Occipital lobe (tissue), 2 donors: ENCODE results near the gene ZPR1. TPM values are rescaled to one million over a fixed set of nuclear protein-coding genes. Genes with fewer than 3 reads are reported as not detected.
"Not testable (repeated sequence)": the region's sequence is repeated elsewhere in the genome, so short reads cannot be mapped to it uniquely, and the experiment has no call there.

ENCODE experiments used
- DNase-seq: peaks from one replicate; lab custom pipeline; 2025; lab: John Stamatoyannopoulos, UW
- total RNA-seq: library from RNA; depleted of rRNA; stranded (reverse); fragments of >200 nt; gene quantifications from one replicate; pipeline ENCODE4 v1.2.3, GENCODE V29; 2014

The ZPR1 gene
- total RNA-seq, 1 donor from 2014 or later: 39.6 TPM

- no peak for DNase-seq
Observed at GRCh38 chr11:116792144-116792868, 4.5 kb upstream of the ZPR1 start.

- no peak for DNase-seq
Observed at GRCh38 chr11:116791813-116792143, 4.0 kb upstream of the ZPR1 start, which contains the start of gene APOA5. Gene APOA5 (minus strand): TSS chr11:116791879. CDS start chr11:116791860, 19 bp downstream.

- peak; percentile 47 for DNase-seq
Observed at GRCh38 chr11:116791002-116791812, 3.4 kb upstream of the ZPR1 start.

- DNase-seq: no peak
Observed at GRCh38 chr11:116790167-116791001, 2.6 kb upstream of the ZPR1 start.

GRCh38 chr11:116788975-116789374 lies 1.2 kb upstream of the ZPR1 start:
- DNase-seq: no peak

- no peak for DNase-seq
Observed at GRCh38 chr11:116788534-116788933, 711 bp upstream of the ZPR1 start.

GRCh38 chr11:116787436-116787785 lies 412 bp downstream of the ZPR1 start:
- no peak for DNase-seq

- DNase-seq: no peak
Observed at GRCh38 chr11:116786966-116787365, 857 bp downstream of the ZPR1 start.

GRCh38 chr11:116786326-116786725 lies 1.5 kb downstream of the ZPR1 start:
- DNase-seq: no peak

- DNase-seq: no peak
Observed at GRCh38 chr11:116782728-116783127, 5.1 kb downstream of the ZPR1 start.

- no peak for DNase-seq
Observed at GRCh38 chr11:116778556-116778955, 9.3 kb downstream of the ZPR1 start.

- DNase-seq: no peak
Observed at GRCh38 chr11:116777056-116777455, 10.8 kb downstream of the ZPR1 start.

GRCh38 chr11:116776522-116776984 lies 11.3 kb downstream of the ZPR1 start:
- DNase-seq: no peak

GRCh38 chr11:116775975-116776374 lies 11.8 kb downstream of the ZPR1 start:
- DNase-seq: no peak

GRCh38 chr11:116774661-116775060 lies 13.2 kb downstream of the ZPR1 start:
- DNase-seq: no peak

GRCh38 chr11:116773203-116774097 lies 14.4 kb downstream of the ZPR1 start:
- DNase-seq: peak; percentile 67

- peak; percentile 86 for DNase-seq
Observed at GRCh38 chr11:116772443-116773202, 15.2 kb downstream of the ZPR1 start, which contains the start of gene BUD13. Gene BUD13 (minus strand): TSS chr11:116772987. CDS start chr11:116772964, 23 bp downstream.

GRCh38 chr11:116771935-116772334 lies 15.9 kb downstream of the ZPR1 start:
- no peak for DNase-seq

- no peak for DNase-seq
Observed at GRCh38 chr11:116762132-116762531, 25.7 kb downstream of the ZPR1 start.

- not testable (repeated sequence) for DNase-seq
Observed at GRCh38 chr11:116756044-116756443, 31.8 kb downstream of the ZPR1 start.
